ENCODE data around the gene ZBTB48.

DNA sequence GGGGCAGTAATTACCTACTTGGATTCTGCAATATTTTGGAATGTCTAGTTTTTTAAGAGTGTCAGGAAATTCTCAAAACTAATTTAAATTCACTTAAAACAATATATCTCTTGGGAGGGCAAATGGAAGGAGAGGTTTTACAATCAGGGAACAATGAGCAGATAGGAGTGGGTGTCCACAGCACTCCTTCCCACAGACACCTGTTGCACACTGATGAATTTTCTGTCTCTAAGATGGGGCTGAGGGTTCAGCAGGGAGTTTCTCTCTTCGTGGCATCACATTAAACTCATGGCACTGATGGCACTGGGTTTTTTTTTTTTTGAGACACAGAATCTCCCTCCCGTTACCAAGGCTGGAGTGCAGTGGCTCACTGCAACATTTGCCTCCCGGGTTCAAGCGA is 39.3 kb downstream of the ZBTB48 start:
- TF ChIP-seq, protein P1, sequence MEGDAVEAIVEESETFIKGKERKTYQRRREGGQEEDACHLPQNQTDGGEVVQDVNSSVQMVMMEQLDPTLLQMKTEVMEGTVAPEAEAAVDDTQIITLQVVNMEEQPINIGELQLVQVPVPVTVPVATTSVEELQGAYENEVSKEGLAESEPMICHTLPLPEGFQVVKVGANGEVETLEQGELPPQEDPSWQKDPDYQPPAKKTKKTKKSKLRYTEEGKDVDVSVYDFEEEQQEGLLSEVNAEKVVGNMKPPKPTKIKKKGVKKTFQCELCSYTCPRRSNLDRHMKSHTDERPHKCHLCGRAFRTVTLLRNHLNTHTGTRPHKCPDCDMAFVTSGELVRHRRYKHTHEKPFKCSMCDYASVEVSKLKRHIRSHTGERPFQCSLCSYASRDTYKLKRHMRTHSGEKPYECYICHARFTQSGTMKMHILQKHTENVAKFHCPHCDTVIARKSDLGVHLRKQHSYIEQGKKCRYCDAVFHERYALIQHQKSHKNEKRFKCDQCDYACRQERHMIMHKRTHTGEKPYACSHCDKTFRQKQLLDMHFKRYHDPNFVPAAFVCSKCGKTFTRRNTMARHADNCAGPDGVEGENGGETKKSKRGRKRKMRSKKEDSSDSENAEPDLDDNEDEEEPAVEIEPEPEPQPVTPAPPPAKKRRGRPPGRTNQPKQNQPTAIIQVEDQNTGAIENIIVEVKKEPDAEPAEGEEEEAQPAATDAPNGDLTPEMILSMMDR (IDR thresholded peaks at IDR 0.05; ENCODE audit: insufficient read depth, low read depth, low read length), result no peak
- TF ChIP-seq EZH2 (IDR thresholded peaks at IDR 0.05; ENCODE audit: insufficient read depth, low read length), result no peak

Data from astrocyte (in vitro differentiated cells and primary cell).